ENCODE results near the gene SH3PXD2A.
"Not testable (repeated sequence)": the region's sequence is repeated elsewhere in the genome, so short reads cannot be mapped to it uniquely, and the experiment has no call there.

Gene SH3PXD2A

DNA sequence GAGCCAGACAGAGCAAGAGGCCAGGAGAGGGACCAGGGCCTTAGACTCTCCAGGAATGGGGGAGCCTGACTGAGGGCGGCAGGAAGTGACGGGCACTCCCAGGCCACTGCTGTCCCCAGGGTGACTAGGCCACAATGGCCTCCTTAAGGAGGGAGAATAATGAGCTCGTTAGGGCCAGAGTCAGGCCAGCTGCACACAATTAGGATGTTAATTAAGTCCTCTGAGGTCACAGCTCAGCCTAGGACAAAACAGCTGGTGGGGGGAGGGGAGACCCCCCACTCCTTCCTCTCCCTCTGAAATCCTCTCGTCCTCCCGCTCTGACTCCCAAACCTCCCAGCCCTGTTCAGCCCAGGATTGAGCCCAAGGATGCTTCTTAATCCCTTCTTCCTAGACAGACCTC is 218.9 kb downstream of the SH3PXD2A start:
- no peak for DNase-seq

DNA sequence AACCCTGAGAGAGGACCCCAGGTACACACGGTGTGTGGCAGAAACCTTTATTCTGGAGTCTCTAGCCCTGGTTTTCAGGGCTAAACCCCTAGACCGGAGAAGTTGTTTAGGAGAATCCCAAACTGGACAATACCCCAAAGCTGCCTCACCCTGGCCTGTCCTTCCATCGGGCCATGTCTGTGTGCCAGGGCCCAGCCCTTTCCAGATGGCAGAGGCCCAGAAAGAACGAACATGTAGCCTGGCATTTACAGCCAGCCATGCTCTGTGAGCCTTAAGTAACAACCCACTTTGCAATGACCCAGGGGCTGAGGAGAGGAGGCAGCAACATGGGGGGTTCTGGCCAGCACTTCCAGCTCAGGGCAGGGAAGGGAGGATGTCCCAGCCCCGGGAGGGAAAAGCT is 219.8 kb downstream of the SH3PXD2A start:
- DNase-seq = no peak

GRCh38 chr10:103633846-103634245 is 221.5 kb downstream of the SH3PXD2A start:
- DNase-seq = no peak

DNA sequence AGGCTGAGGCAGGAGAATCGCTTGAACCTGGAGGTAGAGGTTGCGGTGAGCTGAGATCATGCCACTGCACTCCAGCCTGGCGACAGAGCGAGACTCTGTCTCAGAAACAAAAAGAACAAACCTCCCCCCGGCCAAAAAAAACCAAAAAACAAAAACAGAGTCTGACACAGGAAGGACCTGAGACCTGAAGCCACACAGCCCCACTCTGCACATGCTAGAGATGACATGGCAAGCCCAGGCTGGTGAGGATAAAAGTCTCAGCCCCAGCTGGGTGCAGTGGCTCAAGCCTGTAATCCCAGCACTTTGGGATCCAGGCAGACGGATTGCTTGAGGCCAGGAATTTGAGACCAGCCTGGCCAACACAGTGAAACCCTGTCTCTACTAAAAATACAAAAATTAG is 222.5 kb downstream of the SH3PXD2A start:
- not testable (repeated sequence) for DNase-seq

GRCh38 chr10:103632247-103632642 is 223.1 kb downstream of the SH3PXD2A start:
- DNase-seq = no peak

GRCh38 chr10:103630156-103630555 is 225.2 kb downstream of the SH3PXD2A start:
- DNase-seq = no peak

GRCh38 chr10:103629581-103629980 is 225.8 kb downstream of the SH3PXD2A start:
- no peak for DNase-seq

- no peak for DNase-seq
Measured at GRCh38 chr10:103627893-103628292, 227.5 kb downstream of the SH3PXD2A start.

DNA sequence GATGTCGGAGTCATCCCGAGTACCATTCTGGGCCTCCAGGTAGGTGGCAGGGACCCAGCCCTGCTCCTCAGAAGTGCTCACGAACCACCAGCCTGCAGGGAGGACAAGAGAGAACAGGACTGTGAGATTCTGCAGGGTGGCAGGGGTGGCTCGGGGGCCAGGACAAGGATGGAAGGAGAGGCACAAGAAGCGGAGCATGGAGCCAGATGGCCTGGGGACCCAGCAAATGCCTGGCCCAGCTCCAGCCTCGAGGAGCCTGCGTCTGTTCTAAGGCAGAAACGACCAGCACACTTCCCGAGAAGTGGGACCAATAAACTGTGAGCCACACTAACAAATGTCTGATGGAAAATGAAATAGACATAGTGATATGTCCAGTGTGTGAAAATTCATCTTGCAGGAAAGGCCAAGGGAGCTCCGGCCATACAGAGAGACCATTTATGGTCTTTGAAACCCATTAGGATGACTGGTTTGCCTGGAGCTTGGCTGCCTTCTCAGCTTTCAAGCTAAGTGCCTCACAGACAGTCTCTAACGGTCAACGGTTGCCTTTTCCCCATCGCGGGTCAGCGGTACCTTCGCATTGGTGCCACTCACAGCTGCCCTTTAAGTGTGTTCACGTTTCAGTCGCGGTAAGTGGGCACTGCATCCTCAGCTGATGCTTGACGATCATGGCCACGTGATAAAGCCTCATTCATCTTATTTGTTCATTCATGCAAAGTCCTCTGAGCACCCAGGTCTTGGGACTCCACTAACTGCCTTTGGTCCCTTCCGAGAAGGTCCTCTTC is 228.1 kb downstream of the SH3PXD2A start:
- no peak for DNase-seq

GRCh38 chr10:103626178-103626577 is 229.2 kb downstream of the SH3PXD2A start:
- DNase-seq = no peak

GRCh38 chr10:103622935-103623574 is 232.3 kb downstream of the SH3PXD2A start:
- DNase-seq = no peak

DNA sequence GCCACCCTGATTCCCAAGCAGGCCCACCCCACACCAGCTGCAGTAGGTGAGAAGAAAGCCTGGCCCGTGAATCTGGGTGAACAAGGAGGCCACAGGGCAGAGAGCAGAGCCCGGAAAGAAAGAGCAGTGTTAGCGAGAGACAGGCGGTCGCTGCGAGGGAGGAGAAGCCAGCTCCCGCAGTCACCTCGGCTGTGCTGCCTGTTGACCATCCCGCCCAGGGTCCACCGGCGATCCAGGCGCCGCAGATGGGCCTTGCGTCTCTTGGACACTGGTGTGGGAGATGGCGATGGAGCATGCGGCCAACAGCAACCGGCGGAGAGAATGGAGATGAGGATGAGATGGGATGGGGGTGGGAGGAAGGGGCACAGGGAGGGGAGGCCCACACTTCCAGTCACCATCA is 233.1 kb downstream of the SH3PXD2A start:
- DNase-seq = no peak

GRCh38 chr10:103621783-103622125 is 233.6 kb downstream of the SH3PXD2A start:
- DNase-seq = no peak

DNA sequence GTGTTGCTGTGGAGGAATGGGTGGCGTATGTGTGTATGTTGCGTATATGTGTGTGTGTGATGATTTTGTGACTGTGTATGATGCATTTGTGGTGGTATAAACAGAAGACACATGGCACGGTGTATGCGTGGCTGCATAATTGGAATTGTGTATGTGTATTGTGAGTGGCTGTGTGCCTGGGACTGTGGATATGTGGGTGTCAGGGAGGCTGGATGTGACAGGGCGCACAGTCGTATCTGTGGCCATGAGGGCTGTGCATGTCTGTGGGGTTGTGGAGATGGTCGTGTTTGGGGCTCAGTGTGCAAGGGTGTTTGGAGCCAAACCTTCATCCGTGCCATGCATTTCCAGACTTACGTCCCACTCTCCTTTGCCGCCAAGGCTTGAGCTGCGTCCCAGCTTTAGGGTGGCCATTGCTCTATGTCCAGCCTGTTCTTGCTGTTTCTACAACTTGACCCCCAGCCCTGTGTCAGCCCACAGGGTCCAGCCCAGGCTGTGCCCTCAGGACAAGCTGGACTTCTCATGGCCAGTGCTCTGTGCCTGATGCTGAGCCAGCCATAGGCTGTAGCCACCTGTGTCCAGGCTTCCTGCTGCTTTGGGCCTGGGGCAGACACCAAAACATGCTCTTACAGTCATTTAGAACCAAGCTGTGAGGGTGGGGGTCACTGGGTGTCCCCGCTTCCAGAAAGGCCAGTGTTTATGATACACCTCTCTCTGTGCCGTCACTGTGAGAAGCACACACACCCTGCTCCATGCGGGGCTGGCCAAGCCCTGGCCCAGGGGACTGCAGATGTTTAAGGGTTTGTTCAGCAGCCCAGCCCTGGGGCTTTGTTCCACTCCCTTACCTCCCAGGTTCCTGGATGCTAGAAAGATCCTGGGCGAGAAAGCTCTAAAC is 234.2 kb downstream of the SH3PXD2A start:
- no peak for DNase-seq

- no peak for DNase-seq
Measured at GRCh38 chr10:103620352-103620740, 235.0 kb downstream of the SH3PXD2A start.

GRCh38 chr10:103619424-103620351 is 235.7 kb downstream of the SH3PXD2A start:
- DNase-seq = no peak

DNA sequence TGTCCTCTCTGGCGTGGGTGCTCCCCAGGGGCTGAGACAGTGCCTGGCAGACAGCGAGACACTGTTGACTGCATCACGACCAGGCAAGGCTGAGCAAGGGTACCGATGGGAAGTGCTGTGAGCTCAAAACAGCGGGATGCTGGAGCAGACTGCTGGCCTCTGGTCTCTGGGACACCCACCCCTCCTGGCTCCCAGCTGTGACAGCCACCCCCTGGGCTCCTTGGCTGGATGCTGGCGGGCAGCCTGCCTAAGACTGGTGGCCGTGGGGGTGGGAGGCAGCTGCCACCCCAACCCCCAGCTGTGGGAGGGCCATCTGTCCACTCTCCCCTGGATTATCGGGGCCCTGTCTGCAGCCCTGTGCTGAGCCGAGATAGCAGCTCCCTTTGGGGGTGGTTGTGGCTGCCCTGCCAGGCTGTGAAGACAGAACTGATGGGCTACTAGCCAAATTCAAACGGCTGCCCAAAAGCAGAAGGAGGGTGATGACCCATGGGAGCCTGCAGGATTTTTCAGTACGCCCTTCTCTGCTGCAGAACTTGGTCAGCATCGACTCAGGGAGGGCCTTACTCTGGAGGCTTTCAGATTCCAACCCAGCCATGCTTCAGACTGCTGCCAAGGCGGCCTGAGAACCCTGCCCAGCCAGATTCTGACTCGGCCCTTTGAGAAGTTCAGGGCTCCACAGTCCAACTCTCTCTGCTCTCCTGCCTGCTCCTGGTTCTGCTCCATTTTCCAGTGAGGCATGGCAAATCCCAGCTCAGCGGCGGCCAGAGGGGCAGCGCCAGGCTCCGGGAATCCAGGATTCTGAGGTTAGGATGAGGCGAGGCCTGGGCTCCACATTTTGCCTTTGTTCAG is 236.6 kb downstream of the SH3PXD2A start:
- no peak for DNase-seq

DNA sequence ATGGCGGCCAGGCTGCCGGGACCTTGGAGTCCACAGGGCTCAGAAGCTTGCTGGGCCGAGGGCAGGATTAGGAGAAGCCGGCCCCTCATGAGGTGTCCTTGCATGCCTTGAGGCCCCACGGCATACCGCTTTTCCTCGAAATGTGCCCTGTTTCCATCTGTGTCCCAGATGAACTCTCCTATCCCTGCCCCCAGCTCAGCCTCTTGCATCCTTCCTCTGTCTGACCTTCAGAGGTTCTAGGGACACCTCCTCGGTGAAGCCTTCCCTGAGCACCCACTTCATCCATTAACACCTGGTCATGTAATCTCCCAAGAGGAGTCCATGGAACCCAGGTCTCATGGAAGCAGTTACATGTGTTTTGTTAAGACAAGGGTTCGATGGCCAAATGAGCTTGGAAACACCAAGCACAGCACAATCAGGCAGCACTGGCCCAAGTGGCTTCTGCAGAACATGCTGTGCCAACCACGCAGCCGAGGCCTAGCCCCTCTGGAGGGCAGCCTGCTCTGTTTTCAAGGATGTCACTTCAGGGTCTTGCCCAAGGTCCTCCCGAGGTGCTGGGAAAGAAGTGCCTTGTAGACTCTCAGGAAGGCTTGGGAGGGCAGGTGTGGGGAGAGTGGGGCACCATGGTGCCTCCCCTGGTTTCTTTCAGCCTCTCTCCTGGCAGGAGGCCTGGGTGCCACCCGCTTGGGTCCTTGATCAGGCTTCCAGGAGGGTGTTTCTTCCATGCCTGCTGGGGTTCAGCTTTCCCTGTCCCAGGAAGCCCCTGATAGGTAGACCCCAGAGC is 237.6 kb downstream of the SH3PXD2A start:
- no peak for DNase-seq

GRCh38 chr10:103616705-103617601 is 238.4 kb downstream of the SH3PXD2A start:
- no peak for DNase-seq
